Spleen (tissue), 11 donors: ENCODE data around the gene PNMA8A. TPM values are rescaled to one million over a fixed set of nuclear protein-coding genes. Genes with fewer than 3 reads are reported as not detected.

Source experiments
- DNase-seq: peaks from one replicate; pipeline ENCODE4 v3.0.0-alpha.2; 2020
- H3K27ac ChIP-seq, 8 donors: fragments of 200-600 bp; sonication (generic) in 7 of 8; 1 replicate in 4 of 8; 2 replicates in 4 of 8; pipeline versions ENCODE4 v1.5.0 to v1.8.0; 2016 to 2021; ENCODE audit warnings: inconsistent platforms in 4 of 8, mild to moderate bottlenecking in 4 of 8, moderate library complexity in 1 of 8
- H3K27me3 ChIP-seq, 7 donors: fragments of 200-600 bp; sonication (generic) in 6 of 7; replicated peaks in 1 of 7; 1 replicate in 4 of 7; 2 replicates in 3 of 7; pipeline versions ENCODE4 v1.5.0 to v1.8.0; 2016 to 2021; ENCODE audit warnings: inconsistent platforms in 3 of 7, mild to moderate bottlenecking in 1 of 7
- H3K36me3 ChIP-seq, 6 donors: fragments of 200-600 bp; sonication (generic) in 5 of 6; 1 replicate in 4 of 6; 2 replicates in 2 of 6; pipeline versions ENCODE4 v1.5.0 to v1.8.0; 2016 to 2021; ENCODE audit warnings: inconsistent platforms in 2 of 6
- H3K4me1 ChIP-seq, 6 donors: fragments of 200-600 bp; sonication (generic) in 5 of 6; 1 replicate in 3 of 6; 2 replicates in 3 of 6; pipeline versions ENCODE4 v1.5.0 to v1.8.0; 2016 to 2021; ENCODE audit warnings: inconsistent platforms in 3 of 6
- H3K4me3 ChIP-seq, 8 donors: fragments of 200-600 bp; sonication (generic) in 7 of 8; 1 replicate in 4 of 8; 2 replicates in 4 of 8; pipeline versions ENCODE4 v1.5.0 to v1.8.0; 2016 to 2021; ENCODE audit warnings: inconsistent platforms in 4 of 8, mild to moderate bottlenecking in 4 of 8, moderate library complexity in 2 of 8
- H3K9me3 ChIP-seq, 8 donors: fragments of 200-600 bp; sonication (generic) in 7 of 8; 1 replicate in 4 of 8; 2 replicates in 4 of 8; pipeline versions ENCODE4 v1.5.0 to v1.8.0; 2016 to 2021; ENCODE audit warnings: inconsistent platforms in 4 of 8
- POLR2A ChIP-seq, 3 donors: fragments of 450-650 bp; IDR thresholded peaks; one replicate each; pipeline ENCODE4 v1.5.1; 2017; ENCODE audit warnings: antibody characterized with exemption in 3 of 3, mild to moderate bottlenecking in 1 of 3
- POLR2AphosphoS5 ChIP-seq, 3 donors: sonication (generic); formaldehyde crosslinking; IDR thresholded peaks; one replicate each; pipeline ENCODE4 v1.5.1; 2017; ENCODE audit warnings: antibody characterized with exemption in 3 of 3
- WGBS, 5 donors: extraction: QIAGEN DNeasy Blood & Tissue Kit in 3 of 5; methylation state at CpG; one replicate each; pipeline versions ENCODE4 v1.1.5 to v1.1.7; 2013 to 2018; 5-methylcytosine and 5-hydroxymethylcytosine counted together
- intact Hi-C: fragments of 100-400 bp; cut with DNase I; formaldehyde crosslinking; loops from one replicate; pipeline ENCODE4 v1.15.0; 2023; ENCODE audit warnings: low total_unique reads
- polyA plus RNA-seq, 3 donors: library from polyadenylated mRNA; stranded (reverse); fragments of 200-250 nt; gene quantifications; one replicate each; pipeline ENCODE4 v1.2.1, GENCODE V29; 2013
- total RNA-seq, 7 donors: library from RNA; depleted of rRNA in 3 of 7; stranded (reverse); fragments of >200 nt in 3 of 7; fragmentation: NEBNext Ultra II Directional in 4 of 7; extraction: Animal tissue kit (Norgen Biotek cat#: 25700) in 4 of 7; gene quantifications; one replicate each; pipeline versions ENCODE4 v1.1.0 to v1.2.1, GENCODE V29; 2016 to 2021
- TF ChIP-seq, protein P1 (sequence below), 11 experiments: fragments of 200-600 bp in 7 of 11; fragments of 450-650 bp in 4 of 11; sonication (generic) in 4 of 11; IDR thresholded peaks in 8 of 11; conservative IDR thresholded peaks in 3 of 11; 1 replicate in 7 of 11; 2 replicates in 4 of 11; pipeline versions ENCODE4 v1.4.0 to v1.8.0; 2016 to 2021; ENCODE audit warnings: antibody characterized with exemption in 11 of 11, inconsistent platforms in 4 of 11, mild to moderate bottlenecking in 1 of 11
- donor health status: healthy with polysubstance abuse.
- donor health status: DM: no; HTN: no; CAD: no; lungs with moderate emphysema.
- donor health status: DM: no; HTN: no; CAD: no.
- donor health status: Bipolar disorder and iron deficiency.
- donor health status: healthy.
- donor health status: DM: no; HTN: no; CAD: no.
- donor health status: DM: yes; HTN: yes; CAD: no.

The PNMA8A gene
- total and polyA plus RNA-seq, 10 donors, result 0.13 to 2.7 (median 1.2) TPM

DNA sequence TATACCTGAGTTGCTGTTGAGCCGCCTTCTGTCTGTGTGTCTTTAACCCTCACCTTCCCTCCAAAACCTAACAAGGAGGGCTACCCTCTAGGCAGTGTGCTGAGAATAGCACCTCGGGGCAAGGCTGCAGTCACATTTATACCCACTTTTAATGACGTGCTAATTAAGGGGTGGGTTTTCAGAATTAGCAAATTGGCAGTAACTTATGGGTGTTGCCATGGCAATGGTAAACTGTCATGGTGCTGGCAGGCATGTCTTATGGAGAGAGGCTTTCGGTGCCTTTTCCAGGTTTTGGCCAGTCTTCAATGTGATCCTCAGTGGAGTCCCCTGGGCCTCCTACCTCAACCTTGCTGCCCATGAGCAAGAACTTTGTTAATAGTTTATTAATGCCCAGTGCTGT is 1.2 kb upstream of the PNMA8A start:
- intact Hi-C loops, result no loop called here
- peaks cover 0 to 13% (median 5%) of the 10 kb centered on the region in 6 donors for H3K4me1 ChIP-seq
- TF ChIP-seq POLR2AphosphoS5 (IDR thresholded peaks at IDR 0.05), result no peak
- TF ChIP-seq POLR2A (IDR thresholded peaks at IDR 0.05), result no peak
- TF ChIP-seq, protein P1, sequence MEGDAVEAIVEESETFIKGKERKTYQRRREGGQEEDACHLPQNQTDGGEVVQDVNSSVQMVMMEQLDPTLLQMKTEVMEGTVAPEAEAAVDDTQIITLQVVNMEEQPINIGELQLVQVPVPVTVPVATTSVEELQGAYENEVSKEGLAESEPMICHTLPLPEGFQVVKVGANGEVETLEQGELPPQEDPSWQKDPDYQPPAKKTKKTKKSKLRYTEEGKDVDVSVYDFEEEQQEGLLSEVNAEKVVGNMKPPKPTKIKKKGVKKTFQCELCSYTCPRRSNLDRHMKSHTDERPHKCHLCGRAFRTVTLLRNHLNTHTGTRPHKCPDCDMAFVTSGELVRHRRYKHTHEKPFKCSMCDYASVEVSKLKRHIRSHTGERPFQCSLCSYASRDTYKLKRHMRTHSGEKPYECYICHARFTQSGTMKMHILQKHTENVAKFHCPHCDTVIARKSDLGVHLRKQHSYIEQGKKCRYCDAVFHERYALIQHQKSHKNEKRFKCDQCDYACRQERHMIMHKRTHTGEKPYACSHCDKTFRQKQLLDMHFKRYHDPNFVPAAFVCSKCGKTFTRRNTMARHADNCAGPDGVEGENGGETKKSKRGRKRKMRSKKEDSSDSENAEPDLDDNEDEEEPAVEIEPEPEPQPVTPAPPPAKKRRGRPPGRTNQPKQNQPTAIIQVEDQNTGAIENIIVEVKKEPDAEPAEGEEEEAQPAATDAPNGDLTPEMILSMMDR (IDR thresholded peaks at IDR 0.05 in 8 of 11, conservative IDR thresholded peaks at IDR 0.05 in 3 of 11), result no peak
- DNase-seq, result no peak
- WGBS, 5 donors, result 75 to 84% (median 84%) methylated on average over 4 of the region's 4 CpGs
- H3K9me3 ChIP-seq, result no peaks in the 10 kb centered on the region
- H3K27me3 ChIP-seq, result peaks cover 0 to 82% (median 11%) of the 10 kb centered on the region in 7 donors
- no peak overlapping the region for H3K27ac ChIP-seq
- H3K36me3 ChIP-seq, result no peaks in the 10 kb centered on the region
- H3K4me3 ChIP-seq, result no peak overlapping the region

DNA sequence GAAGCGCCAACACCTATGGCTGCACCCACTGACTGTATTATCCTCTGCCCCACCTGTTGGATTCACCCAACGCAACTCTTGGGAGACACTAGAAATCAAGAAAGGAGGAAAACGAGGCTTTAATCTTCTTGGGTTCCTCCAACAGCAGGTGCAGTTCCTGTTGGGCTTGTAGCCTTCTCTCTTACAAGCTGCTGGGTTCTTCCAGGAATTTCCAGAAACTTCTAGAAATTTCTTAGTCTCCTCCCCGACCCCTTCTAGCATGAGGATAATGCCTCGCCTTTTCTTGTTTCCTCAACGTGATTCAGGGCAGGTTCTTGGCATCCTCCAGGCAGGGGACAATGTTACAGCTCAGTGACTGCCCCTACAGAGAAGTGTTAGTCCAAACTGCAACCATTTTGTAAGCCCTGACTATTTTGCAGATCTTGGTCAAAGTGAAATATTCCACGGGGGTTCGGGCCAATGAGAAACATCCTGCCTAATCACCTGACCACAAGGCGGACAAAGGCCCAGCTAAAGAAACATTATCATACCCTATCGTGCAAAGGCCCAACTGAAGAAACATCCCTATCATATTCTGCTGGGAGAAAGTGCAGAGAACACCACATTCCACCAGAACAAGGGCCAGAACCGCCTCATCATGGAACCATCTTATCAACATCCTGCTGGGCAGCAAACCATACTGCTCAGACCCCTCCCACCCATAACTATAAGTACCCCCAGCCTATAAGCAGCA is 614 bp upstream of the PNMA8A start:
- WGBS, 5 donors, result 58 to 69% (median 69%) methylated on average over 11 of the region's 11 CpGs

DNA sequence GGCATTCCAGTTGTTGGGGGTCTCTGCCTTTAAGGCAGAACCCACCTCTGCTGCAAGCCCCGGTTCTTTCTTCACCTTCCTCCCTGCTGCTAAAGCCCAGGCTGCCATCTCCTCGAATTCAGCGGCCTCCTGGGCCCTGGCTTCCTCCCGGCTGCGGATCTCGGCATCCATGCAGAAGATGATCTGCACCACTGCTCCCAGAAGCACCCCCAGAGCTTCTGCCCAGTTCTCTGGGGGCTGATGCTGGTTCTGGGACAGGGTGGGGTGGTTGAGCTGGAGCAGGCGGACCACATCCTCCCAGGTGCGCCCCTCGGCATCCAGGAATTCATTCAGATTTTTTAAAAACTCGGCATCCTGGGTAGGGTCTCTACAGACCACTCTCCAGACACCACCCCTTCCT is 987 bp downstream of the PNMA8A start:
- Histone ChIP-seq H3K4me1 (peaks cover 0 to 13% (median 7%) of the 10 kb centered on the region in 6 donors), H3K4me3 (no peak overlapping the region), H3K27ac (no peak overlapping the region), H3K36me3 (no peaks in the 10 kb centered on the region), H3K9me3 (no peaks in the 10 kb centered on the region), H3K27me3 (peaks cover 0 to 68% (median 11%) of the 10 kb centered on the region in 7 donors)
- 82 to 93% (median 90%) methylated on average over 10 of the region's 10 CpGs for WGBS, 5 donors
- DNase-seq, result no peak
- intact Hi-C loops, result no loop called here
- TF ChIP-seq, protein P1 (IDR thresholded peaks at IDR 0.05 in 8 of 11, conservative IDR thresholded peaks at IDR 0.05 in 3 of 11), result no peak
- TF ChIP-seq POLR2A (IDR thresholded peaks at IDR 0.05), result no peak
- no peak for TF ChIP-seq POLR2AphosphoS5 (IDR thresholded peaks at IDR 0.05)

More for the DNA sequence above, 614 bp upstream of the PNMA8A start:
- Histone ChIP-seq H3K27ac (peak overlapping the region in 4 of 8 donors; percentile 11 to 58 (median 24)), H3K36me3 (no peaks in the 10 kb centered on the region), H3K4me3 (peak overlapping the region in 5 of 8 donors; percentile 9 to 54 (median 29)), H3K9me3 (no peaks in the 10 kb centered on the region), H3K27me3 (peaks cover 0 to 76% (median 11%) of the 10 kb centered on the region in 7 donors), H3K4me1 (peaks cover 0 to 13% (median 5%) of the 10 kb centered on the region in 6 donors)
- no peak for DNase-seq
- TF ChIP-seq POLR2A (IDR thresholded peaks at IDR 0.05), result no peak
- no peak for TF ChIP-seq POLR2AphosphoS5 (IDR thresholded peaks at IDR 0.05)
- TF ChIP-seq, protein P1 (IDR thresholded peaks at IDR 0.05 in 8 of 11, conservative IDR thresholded peaks at IDR 0.05 in 3 of 11), result no peak
- intact Hi-C loops, result no loop called here

DNA sequence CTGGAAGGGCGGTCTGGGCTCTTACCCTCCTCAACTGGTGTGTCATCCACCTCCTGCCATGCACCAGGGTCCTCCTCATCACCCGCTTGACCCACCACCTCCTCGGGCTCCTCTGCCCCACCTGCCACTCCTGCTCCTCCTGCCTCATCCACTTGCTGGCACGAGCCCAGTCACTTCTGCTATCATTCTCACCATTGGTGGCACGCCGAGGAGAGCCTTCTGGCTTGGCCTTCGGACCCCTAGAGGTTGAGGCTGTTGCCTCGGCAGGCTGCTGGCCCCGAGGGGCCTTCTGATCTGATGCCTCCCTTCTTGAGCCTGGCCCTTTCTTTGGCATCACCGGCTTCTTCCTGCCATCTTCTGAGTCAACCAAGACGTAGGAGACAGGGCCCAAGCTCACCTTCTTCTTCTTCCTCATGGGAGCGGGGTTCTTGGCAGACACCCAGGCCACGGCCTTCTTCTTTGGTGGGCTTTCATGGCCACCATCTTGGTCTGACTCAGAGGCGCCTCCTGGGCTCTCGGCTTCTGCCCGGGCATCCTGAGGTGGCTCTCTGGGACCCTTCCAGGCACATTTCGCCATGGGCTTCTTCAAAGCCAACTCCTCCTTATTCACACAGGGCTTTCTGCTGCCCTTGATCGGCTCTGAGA is 1.7 kb downstream of the PNMA8A start:
- peaks cover 0 to 61% (median 11%) of the 10 kb centered on the region in 7 donors for H3K27me3 ChIP-seq
- WGBS, 5 donors, result 86 to 98% (median 91%) methylated on average over 18 of the region's 18 CpGs
- DNase-seq, result no peak
- peaks cover 0 to 13% (median 7%) of the 10 kb centered on the region in 6 donors for H3K4me1 ChIP-seq
- H3K4me3 ChIP-seq, result no peak overlapping the region
- intact Hi-C loops, result no loop called here
- no peaks in the 10 kb centered on the region for H3K36me3 ChIP-seq
- no peaks in the 10 kb centered on the region for H3K9me3 ChIP-seq
- no peak overlapping the region for H3K27ac ChIP-seq
- TF ChIP-seq POLR2AphosphoS5 (IDR thresholded peaks at IDR 0.05) (no peak), POLR2A (IDR thresholded peaks at IDR 0.05) (no peak)
- TF ChIP-seq, protein P1 (IDR thresholded peaks at IDR 0.05 in 8 of 11, conservative IDR thresholded peaks at IDR 0.05 in 3 of 11), result no peak
